GM12878 (cell line): ENCODE measurements around the gene NUP214. TPM values are rescaled to one million over a fixed set of nuclear protein-coding genes. Genes with fewer than 3 reads are reported as not detected.

Source experiments
- ATAC-seq: fragments of 200-7000 bp; cut with Tn5 transposase; 3 replicates; pipeline ENCODE4 v1.9.1; 2020; ENCODE audit warnings: mild to moderate bottlenecking, moderate library complexity
- BruUV-seq: library from RNA; stranded (reverse); fragments of 400-500 nt; replicated peaks from 2 replicates; lab custom pipeline; 2021; lab: Mats Ljungman, UMichigan
- CTCF ChIA-PET: fragments of 300-600 bp; sonication (Branson Sonifier 250); formaldehyde crosslinking; extraction: SDS; loops from one replicate; lab custom pipeline; 2021; ENCODE audit warnings: inconsistent platforms; lab: Yijun Ruan, JAX
- POLR2A ChIA-PET: fragments of 350-600 bp; formaldehyde crosslinking; extraction: SDS; loops from one replicate; lab custom pipeline; 2021; ENCODE audit warnings: inconsistent platforms; lab: Charles Lee
- RAD21 ChIA-PET: fragments of 300-600 bp; sonication (Branson Sonifier 250); formaldehyde crosslinking; loops from one replicate; lab custom pipeline; 2023; ENCODE audit warnings: antibody characterized with exemption; ENCODE audit not compliant: unreplicated experiment; lab: Charles Lee
- SMC1A ChIA-PET: fragments of 300-600 bp; sonication (Branson Sonifier 250); formaldehyde crosslinking; loops from one replicate; lab custom pipeline; 2023; ENCODE audit not compliant: unreplicated experiment, uncharacterized antibody; lab: Charles Lee
- DNase-seq: peaks from one replicate; pipeline ENCODE4 v3.0.0-alpha.2; 2011; ENCODE audit warnings: low read depth, low spot score
- FAIRE-seq: peaks from 3 replicates; lab custom pipeline; 2011; peaks lifted over from hg19 to GRCh38; lab: Jason Lieb, UNC
- H2AFZ ChIP-seq: 2 replicates; pipeline ENCODE4 v1.6.0; 2011; ENCODE audit warnings: low read depth, low read length, control low read depth; ENCODE audit not compliant: control insufficient read depth
- H3K27ac ChIP-seq: 2 replicates; pipeline ENCODE4 v1.5.1; 2011; ENCODE audit warnings: control low read depth; ENCODE audit not compliant: control insufficient read depth, insufficient read depth
- H3K27me3 ChIP-seq, 2 experiments: replicated peaks in 1 of 2; 2 replicates each; pipeline versions ENCODE4 v1.6.0 to v1.6.1; 2011; ENCODE audit warnings: low read length in 1 of 2; ENCODE audit not compliant: control insufficient read depth in 2 of 2, insufficient read depth in 2 of 2
- H3K36me3 ChIP-seq, 2 experiments: 2 replicates each; pipeline ENCODE4 v1.5.1; 2011; ENCODE audit warnings: low read length in 1 of 2; ENCODE audit not compliant: control insufficient read depth in 2 of 2, insufficient read depth in 2 of 2
- H3K4me1 ChIP-seq: 2 replicates; pipeline ENCODE4 v1.6.1; 2011; ENCODE audit warnings: mild to moderate bottlenecking, low read length, moderate library complexity, mixed read lengths; ENCODE audit not compliant: control insufficient read depth, insufficient read depth
- H3K4me2 ChIP-seq: 2 replicates; pipeline ENCODE4 v1.6.0; 2011; ENCODE audit warnings: control low read depth; ENCODE audit not compliant: control insufficient read depth, insufficient read depth
- H3K4me3 ChIP-seq: fragments of 200-600 bp; sonication (generic); 2 replicates; pipeline ENCODE4 v1.5.1; 2016
- H3K79me2 ChIP-seq: 2 replicates; pipeline ENCODE4 v1.6.0; 2011; ENCODE audit warnings: low read length; ENCODE audit not compliant: control insufficient read depth, insufficient read depth
- H3K9ac ChIP-seq: 2 replicates; pipeline ENCODE4 v1.8.0; 2011; ENCODE audit warnings: low read length, control low read depth, mixed read lengths; ENCODE audit not compliant: control insufficient read depth, insufficient read depth
- H3K9me3 ChIP-seq: replicated peaks from 3 replicates; pipeline ENCODE4 v1.5.1; 2011; ENCODE audit warnings: mild to moderate bottlenecking, low read length; ENCODE audit not compliant: control insufficient read depth, insufficient read depth
- H4K20me1 ChIP-seq: 2 replicates; pipeline ENCODE4 v1.6.0; 2011; ENCODE audit not compliant: control insufficient read depth, insufficient read depth
- BACH1 ChIP-seq: fragments of 450-650 bp; IDR thresholded peaks from 2 replicates; pipeline ENCODE4 v1.6.1; 2017; ENCODE audit warnings: mild to moderate bottlenecking, borderline replicate concordance
- EED ChIP-seq: sonication (generic); IDR thresholded peaks from 2 replicates; pipeline ENCODE4 v1.6.1; 2016; ENCODE audit warnings: antibody characterized with exemption, low read depth
- EGR1 ChIP-seq, 2 experiments: IDR thresholded peaks; 1 replicate in 1 of 2; 2 replicates in 1 of 2; pipeline ENCODE4 v1.6.1; 2011 to 2012; ENCODE audit warnings: low read depth in 2 of 2, low read length in 2 of 2, borderline replicate concordance in 1 of 2, mild to moderate bottlenecking in 1 of 2, moderate library complexity in 1 of 2
- MEF2B ChIP-seq: fragments of 450-650 bp; IDR thresholded peaks from 2 replicates; pipeline ENCODE4 v1.6.1; 2018; ENCODE audit warnings: mild to moderate bottlenecking, moderate library complexity; ENCODE audit not compliant: partially characterized antibody, poor library complexity, severe bottlenecking
- MYB ChIP-seq: fragments of 150-350 bp; IDR thresholded peaks from 2 replicates; pipeline ENCODE4 v1.6.1; 2014; ENCODE audit warnings: mild to moderate bottlenecking, low read depth, low read length, borderline replicate concordance
- MYC ChIP-seq: IDR thresholded peaks from 2 replicates; pipeline ENCODE4 v1.6.1; 2011; ENCODE audit warnings: mild to moderate bottlenecking, low read length, moderate library complexity, inconsistent platforms; ENCODE audit not compliant: insufficient read depth, insufficient replicate concordance, insufficient read length, severe bottlenecking
- NRF1 ChIP-seq: conservative IDR thresholded peaks from 2 replicates; pipeline ENCODE4 v1.6.1; 2011; ENCODE audit warnings: mild to moderate bottlenecking, low read depth, low read length, improper control_type of control experiment
- SMAD5 ChIP-seq: IDR thresholded peaks from 2 replicates; pipeline ENCODE4 v1.6.1; 2016; ENCODE audit warnings: antibody characterized with exemption, low read depth
- SMARCA5 ChIP-seq: fragments of 450-650 bp; IDR thresholded peaks from 2 replicates; pipeline ENCODE4 v1.6.1; 2017; ENCODE audit warnings: mild to moderate bottlenecking
- TBL1XR1 ChIP-seq: IDR thresholded peaks from 2 replicates; pipeline ENCODE4 v1.6.1; 2012; ENCODE audit warnings: low read depth, low read length, improper control_type of control experiment
- ZNF622 ChIP-seq: fragments of 450-650 bp; IDR thresholded peaks from 2 replicates; pipeline ENCODE4 v1.6.1; 2017; ENCODE audit warnings: mild to moderate bottlenecking, inconsistent platforms
- WGBS: methylation state at CpG from one replicate; pipeline ENCODE4 v1.1.6; 2016; ENCODE audit warnings: low lambda C conversion rate; ENCODE audit not compliant: insufficient replicate concordance, insufficient coverage; ENCODE audit errors: missing lambda C conversion rate; 5-methylcytosine and 5-hydroxymethylcytosine counted together
- in situ Hi-C: fragments of 300-500 bp; cut with MboI; formaldehyde crosslinking; loops from 9 replicates; pipeline ENCODE4 v1.14.3; 2018; ENCODE audit warnings: mixed read lengths
- intact Hi-C: fragments of 100-400 bp; cut with micrococcal nuclease; formaldehyde crosslinking; loops from one replicate; pipeline ENCODE4 v1.14.2; 2022; ENCODE audit not compliant: unreplicated experiment
- polyA plus RNA-seq, 11 experiments: library from polyadenylated mRNA; depleted of rRNA in 4 of 11; unstranded in 6 of 11; stranded (reverse) in 5 of 11; fragments of >200 nt; fragmentation: Nextera tagmentation in 4 of 11; fragmentation: Illumina TruSeq in 1 of 11; extraction: Ambion mirVana in 4 of 11; extraction: Trizol in 1 of 11; gene quantifications; 1 replicate in 1 of 11; 2 replicates in 10 of 11; pipeline versions ENCODE4 v1.2.1 to v1.2.3, GENCODE V29; 2011 to 2016; ENCODE audit warnings: inconsistent platforms in 2 of 11, missing spikeins in 2 of 11, low read depth in 1 of 11
- total RNA-seq, 4 experiments: library from RNA; depleted of rRNA in 3 of 4; stranded (reverse); fragments of >200 nt in 3 of 4; fragmentation: Illumina TruSeq in 1 of 4; extraction: Trizol in 1 of 4; gene quantifications; 2 replicates each; pipeline versions ENCODE4 v1.2.1 to v1.2.3, GENCODE V29; 2013 to 2021
- TF ChIP-seq, protein P1 (sequence below): fragments of 450-650 bp; IDR thresholded peaks from 2 replicates; pipeline ENCODE4 v1.6.1; 2017; ENCODE audit warnings: low read depth, mild to moderate bottlenecking, moderate library complexity
- TF ChIP-seq, protein P2 (sequence below): IDR thresholded peaks from 2 replicates; pipeline ENCODE4 v1.6.1; 2011; ENCODE audit warnings: borderline replicate concordance, low read depth, mild to moderate bottlenecking, moderate library complexity, low read length; ENCODE audit not compliant: insufficient read depth, poor library complexity, severe bottlenecking
- TF ChIP-seq, protein P3 (sequence below): fragments of 150-350 bp; IDR thresholded peaks from 2 replicates; pipeline ENCODE4 v1.6.1; 2014; ENCODE audit warnings: mild to moderate bottlenecking, low read depth, low read length
- TF ChIP-seq, protein P4 (sequence below): IDR thresholded peaks from 2 replicates; pipeline ENCODE4 v1.6.1; 2011; ENCODE audit warnings: low read depth, mild to moderate bottlenecking, low read length, moderate library complexity, borderline replicate concordance; ENCODE audit errors: extremely low read depth
- TF ChIP-seq, protein P5 (sequence below): fragments of 450-650 bp; conservative IDR thresholded peaks from 2 replicates; pipeline ENCODE4 v1.6.1; 2017; ENCODE audit warnings: mild to moderate bottlenecking, moderate library complexity

NUP214 gene
- total and polyA plus RNA-seq, 10 of the 15 experiments (the other 5 are each of a cell fraction or from before 2014, with no cell fraction given): 11.7 to 53.8 (median 17.6) TPM

DNA sequence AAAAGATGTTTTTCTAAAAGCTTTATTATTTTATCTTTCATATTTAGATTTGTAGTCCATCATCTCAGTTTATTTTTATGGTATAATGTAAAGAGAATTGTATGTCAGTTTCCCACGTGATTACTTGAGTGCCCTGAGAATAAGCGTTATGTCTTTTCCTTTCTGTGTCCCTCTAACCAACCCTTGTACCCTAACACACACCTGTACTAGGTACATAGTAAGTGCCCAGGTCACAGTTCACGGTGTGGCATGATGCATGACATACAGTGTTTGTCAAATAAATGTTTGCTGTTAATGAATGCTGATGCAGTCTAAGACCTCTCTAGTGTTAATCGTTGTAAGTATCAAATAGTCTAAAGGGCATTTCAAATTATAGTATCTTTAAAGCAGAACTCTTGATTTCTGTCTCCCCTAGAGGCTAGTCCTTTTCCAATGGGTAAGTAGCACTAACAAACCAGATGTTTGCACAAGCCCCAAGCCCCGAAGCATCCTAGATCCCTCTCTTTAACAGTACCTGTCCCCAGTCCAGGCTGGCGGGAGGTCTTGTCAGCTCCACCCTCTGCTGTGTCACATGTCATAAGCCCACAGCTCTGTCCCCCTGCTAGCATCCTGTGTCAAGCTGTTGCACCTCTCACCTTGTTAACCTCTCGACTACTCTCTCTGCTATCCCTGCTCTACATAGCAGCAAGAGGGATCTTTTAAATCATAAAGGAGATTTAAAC lies 23.7 kb downstream of the NUP214 start:
- intact Hi-C loops: no loop called here
- in situ Hi-C loops: no loop called here
- Histone ChIP-seq H3K27me3 (no peaks in the 10 kb centered on the region), H2AFZ (no peak overlapping the region), H3K79me2 (no peaks in the 10 kb centered on the region), H3K9ac (no peak overlapping the region), H3K27ac (no peak overlapping the region), H3K9me3 (no peaks in the 10 kb centered on the region), H3K4me3 (no peak overlapping the region), H3K4me1 (no peaks in the 10 kb centered on the region), H3K36me3 (peaks cover 9 to 40% of the 10 kb centered on the region in 2 experiments)
- no peak for FAIRE-seq
- ATAC-seq: no peak
- CTCF ChIA-PET: interaction anchor here (0.6 kb wide), 1 partner anchor 405 kb away, joined by 3 read pairs; no protein-coding TSS in a partner anchor
- TF ChIP-seq SMAD5: no peak
- no peak for TF ChIP-seq SMARCA5
- TF ChIP-seq, protein P1, sequence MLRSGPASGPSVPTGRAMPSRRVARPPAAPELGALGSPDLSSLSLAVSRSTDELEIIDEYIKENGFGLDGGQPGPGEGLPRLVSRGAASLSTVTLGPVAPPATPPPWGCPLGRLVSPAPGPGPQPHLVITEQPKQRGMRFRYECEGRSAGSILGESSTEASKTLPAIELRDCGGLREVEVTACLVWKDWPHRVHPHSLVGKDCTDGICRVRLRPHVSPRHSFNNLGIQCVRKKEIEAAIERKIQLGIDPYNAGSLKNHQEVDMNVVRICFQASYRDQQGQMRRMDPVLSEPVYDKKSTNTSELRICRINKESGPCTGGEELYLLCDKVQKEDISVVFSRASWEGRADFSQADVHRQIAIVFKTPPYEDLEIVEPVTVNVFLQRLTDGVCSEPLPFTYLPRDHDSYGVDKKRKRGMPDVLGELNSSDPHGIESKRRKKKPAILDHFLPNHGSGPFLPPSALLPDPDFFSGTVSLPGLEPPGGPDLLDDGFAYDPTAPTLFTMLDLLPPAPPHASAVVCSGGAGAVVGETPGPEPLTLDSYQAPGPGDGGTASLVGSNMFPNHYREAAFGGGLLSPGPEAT: no peak
- TF ChIP-seq, protein P2, sequence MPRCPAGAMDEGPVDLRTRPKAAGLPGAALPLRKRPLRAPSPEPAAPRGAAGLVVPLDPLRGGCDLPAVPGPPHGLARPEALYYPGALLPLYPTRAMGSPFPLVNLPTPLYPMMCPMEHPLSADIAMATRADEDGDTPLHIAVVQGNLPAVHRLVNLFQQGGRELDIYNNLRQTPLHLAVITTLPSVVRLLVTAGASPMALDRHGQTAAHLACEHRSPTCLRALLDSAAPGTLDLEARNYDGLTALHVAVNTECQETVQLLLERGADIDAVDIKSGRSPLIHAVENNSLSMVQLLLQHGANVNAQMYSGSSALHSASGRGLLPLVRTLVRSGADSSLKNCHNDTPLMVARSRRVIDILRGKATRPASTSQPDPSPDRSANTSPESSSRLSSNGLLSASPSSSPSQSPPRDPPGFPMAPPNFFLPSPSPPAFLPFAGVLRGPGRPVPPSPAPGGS: no peak
- TF ChIP-seq NRF1: no peak
- no peak for TF ChIP-seq BACH1
- TF ChIP-seq TBL1XR1: no peak
- no peak for TF ChIP-seq MYC
- TF ChIP-seq MYB: no peak
- TF ChIP-seq, protein P3, sequence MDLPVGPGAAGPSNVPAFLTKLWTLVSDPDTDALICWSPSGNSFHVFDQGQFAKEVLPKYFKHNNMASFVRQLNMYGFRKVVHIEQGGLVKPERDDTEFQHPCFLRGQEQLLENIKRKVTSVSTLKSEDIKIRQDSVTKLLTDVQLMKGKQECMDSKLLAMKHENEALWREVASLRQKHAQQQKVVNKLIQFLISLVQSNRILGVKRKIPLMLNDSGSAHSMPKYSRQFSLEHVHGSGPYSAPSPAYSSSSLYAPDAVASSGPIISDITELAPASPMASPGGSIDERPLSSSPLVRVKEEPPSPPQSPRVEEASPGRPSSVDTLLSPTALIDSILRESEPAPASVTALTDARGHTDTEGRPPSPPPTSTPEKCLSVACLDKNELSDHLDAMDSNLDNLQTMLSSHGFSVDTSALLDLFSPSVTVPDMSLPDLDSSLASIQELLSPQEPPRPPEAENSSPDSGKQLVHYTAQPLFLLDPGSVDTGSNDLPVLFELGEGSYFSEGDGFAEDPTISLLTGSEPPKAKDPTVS: no peak
- TF ChIP-seq ZNF622: no peak
- TF ChIP-seq, protein P4, sequence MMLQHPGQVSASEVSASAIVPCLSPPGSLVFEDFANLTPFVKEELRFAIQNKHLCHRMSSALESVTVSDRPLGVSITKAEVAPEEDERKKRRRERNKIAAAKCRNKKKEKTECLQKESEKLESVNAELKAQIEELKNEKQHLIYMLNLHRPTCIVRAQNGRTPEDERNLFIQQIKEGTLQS: no peak
- TF ChIP-seq EGR1 (IDR thresholded peaks at IDR 0.05; ENCODE audit: borderline replicate concordance in 1 of 2, low read depth in 2 of 2, low read length in 2 of 2): no peak
- no peak for TF ChIP-seq MEF2B
- TF ChIP-seq, protein P5, sequence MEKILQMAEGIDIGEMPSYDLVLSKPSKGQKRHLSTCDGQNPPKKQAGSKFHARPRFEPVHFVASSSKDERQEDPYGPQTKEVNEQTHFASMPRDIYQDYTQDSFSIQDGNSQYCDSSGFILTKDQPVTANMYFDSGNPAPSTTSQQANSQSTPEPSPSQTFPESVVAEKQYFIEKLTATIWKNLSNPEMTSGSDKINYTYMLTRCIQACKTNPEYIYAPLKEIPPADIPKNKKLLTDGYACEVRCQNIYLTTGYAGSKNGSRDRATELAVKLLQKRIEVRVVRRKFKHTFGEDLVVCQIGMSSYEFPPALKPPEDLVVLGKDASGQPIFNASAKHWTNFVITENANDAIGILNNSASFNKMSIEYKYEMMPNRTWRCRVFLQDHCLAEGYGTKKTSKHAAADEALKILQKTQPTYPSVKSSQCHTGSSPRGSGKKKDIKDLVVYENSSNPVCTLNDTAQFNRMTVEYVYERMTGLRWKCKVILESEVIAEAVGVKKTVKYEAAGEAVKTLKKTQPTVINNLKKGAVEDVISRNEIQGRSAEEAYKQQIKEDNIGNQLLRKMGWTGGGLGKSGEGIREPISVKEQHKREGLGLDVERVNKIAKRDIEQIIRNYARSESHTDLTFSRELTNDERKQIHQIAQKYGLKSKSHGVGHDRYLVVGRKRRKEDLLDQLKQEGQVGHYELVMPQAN: no peak
- no peak for TF ChIP-seq EED
- TF ChIP-seq, all 136 proteins: peak for 0
- DNase-seq: no peak
- ChIA-PET SMC1A (no interaction called here), POLR2A (no interaction called here), RAD21 (no interaction called here)
- BruUV-seq: no TSS peak
- Histone ChIP-seq H4K20me1 (no peaks in the 10 kb centered on the region), H3K4me2 (no peak overlapping the region)
- 79% methylated on average over 7 of the region's 7 CpGs for WGBS
